WTC11 (cell line): Measurements from ENCODE around the gene VWF.

Experiments
- FOXP1 ChIP-seq: sonication (generic); formaldehyde crosslinking; IDR thresholded peaks from 2 replicates; pipeline ENCODE4 v1.8.0; 2022; ENCODE audit warnings: missing genetic modification reagents, mild to moderate bottlenecking, moderate library complexity, borderline replicate concordance
- TEAD4 ChIP-seq: sonication (generic); formaldehyde crosslinking; IDR thresholded peaks from 2 replicates; pipeline ENCODE4 v1.8.0; 2022; ENCODE audit warnings: mild to moderate bottlenecking, missing genetic modification reagents
- ZNF263 ChIP-seq: sonication (generic); formaldehyde crosslinking; IDR thresholded peaks from 2 replicates; pipeline ENCODE4 v1.8.1; 2022; ENCODE audit warnings: low read depth, mild to moderate bottlenecking, moderate library complexity, missing genetic modification reagents
- TF ChIP-seq, protein P1 (sequence below): sonication (generic); formaldehyde crosslinking; conservative IDR thresholded peaks from 2 replicates; pipeline ENCODE4 v1.8.1; 2023; ENCODE audit warnings: mild to moderate bottlenecking, low read depth, missing genetic modification reagents, moderate library complexity
- TF ChIP-seq, protein P2 (sequence below): fragments of 200-600 bp; IDR thresholded peaks from 2 replicates; pipeline ENCODE4 v1.8.0; 2022; ENCODE audit warnings: antibody characterized with exemption
- TF ChIP-seq, protein P3 (sequence below): sonication (generic); formaldehyde crosslinking; IDR thresholded peaks from 2 replicates; pipeline ENCODE4 v1.8.0; 2022; ENCODE audit warnings: mild to moderate bottlenecking, missing genetic modification reagents

DNA sequence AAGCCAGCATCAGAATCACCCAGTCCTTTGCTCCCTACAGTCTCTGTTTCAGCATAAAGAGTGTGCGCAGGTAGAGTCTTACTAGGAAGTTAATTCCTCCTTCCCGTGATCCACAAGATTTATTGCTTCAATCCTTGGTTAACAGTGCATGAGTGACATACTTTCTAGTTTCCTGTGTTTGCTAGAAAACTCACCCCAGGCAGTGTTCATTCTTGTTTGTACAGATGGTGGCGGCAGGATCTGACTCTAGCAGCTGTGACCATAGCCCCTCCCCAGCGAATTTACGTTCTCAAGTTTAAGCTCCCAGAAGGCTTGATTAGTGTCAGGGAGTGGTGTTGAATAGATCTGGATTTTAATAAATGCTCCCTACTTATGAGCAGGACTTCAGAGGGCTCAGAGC lies 103.5 kb downstream of the VWF start:
- no peak for TF ChIP-seq TEAD4 (CRISPR knock-in tag)
- TF ChIP-seq, protein P1, sequence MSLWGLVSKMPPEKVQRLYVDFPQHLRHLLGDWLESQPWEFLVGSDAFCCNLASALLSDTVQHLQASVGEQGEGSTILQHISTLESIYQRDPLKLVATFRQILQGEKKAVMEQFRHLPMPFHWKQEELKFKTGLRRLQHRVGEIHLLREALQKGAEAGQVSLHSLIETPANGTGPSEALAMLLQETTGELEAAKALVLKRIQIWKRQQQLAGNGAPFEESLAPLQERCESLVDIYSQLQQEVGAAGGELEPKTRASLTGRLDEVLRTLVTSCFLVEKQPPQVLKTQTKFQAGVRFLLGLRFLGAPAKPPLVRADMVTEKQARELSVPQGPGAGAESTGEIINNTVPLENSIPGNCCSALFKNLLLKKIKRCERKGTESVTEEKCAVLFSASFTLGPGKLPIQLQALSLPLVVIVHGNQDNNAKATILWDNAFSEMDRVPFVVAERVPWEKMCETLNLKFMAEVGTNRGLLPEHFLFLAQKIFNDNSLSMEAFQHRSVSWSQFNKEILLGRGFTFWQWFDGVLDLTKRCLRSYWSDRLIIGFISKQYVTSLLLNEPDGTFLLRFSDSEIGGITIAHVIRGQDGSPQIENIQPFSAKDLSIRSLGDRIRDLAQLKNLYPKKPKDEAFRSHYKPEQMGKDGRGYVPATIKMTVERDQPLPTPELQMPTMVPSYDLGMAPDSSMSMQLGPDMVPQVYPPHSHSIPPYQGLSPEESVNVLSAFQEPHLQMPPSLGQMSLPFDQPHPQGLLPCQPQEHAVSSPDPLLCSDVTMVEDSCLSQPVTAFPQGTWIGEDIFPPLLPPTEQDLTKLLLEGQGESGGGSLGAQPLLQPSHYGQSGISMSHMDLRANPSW, result no peak
- TF ChIP-seq, protein P2, sequence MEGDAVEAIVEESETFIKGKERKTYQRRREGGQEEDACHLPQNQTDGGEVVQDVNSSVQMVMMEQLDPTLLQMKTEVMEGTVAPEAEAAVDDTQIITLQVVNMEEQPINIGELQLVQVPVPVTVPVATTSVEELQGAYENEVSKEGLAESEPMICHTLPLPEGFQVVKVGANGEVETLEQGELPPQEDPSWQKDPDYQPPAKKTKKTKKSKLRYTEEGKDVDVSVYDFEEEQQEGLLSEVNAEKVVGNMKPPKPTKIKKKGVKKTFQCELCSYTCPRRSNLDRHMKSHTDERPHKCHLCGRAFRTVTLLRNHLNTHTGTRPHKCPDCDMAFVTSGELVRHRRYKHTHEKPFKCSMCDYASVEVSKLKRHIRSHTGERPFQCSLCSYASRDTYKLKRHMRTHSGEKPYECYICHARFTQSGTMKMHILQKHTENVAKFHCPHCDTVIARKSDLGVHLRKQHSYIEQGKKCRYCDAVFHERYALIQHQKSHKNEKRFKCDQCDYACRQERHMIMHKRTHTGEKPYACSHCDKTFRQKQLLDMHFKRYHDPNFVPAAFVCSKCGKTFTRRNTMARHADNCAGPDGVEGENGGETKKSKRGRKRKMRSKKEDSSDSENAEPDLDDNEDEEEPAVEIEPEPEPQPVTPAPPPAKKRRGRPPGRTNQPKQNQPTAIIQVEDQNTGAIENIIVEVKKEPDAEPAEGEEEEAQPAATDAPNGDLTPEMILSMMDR, result no peak
- no peak for TF ChIP-seq FOXP1 (CRISPR knock-in tag)
- TF ChIP-seq ZNF263 (CRISPR knock-in tag), result no peak
- TF ChIP-seq, protein P3, sequence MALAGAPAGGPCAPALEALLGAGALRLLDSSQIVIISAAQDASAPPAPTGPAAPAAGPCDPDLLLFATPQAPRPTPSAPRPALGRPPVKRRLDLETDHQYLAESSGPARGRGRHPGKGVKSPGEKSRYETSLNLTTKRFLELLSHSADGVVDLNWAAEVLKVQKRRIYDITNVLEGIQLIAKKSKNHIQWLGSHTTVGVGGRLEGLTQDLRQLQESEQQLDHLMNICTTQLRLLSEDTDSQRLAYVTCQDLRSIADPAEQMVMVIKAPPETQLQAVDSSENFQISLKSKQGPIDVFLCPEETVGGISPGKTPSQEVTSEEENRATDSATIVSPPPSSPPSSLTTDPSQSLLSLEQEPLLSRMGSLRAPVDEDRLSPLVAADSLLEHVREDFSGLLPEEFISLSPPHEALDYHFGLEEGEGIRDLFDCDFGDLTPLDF (CRISPR knock-in tag), result no peak
